AG08396 (cell line): ENCODE measurements around the gene UBC.
"Not testable (repeated sequence)": the region's sequence is repeated elsewhere in the genome, so short reads cannot be mapped to it uniquely, and the experiment has no call there.

ENCODE experiments used
- DNase-seq: peaks from one replicate; pipeline ENCODE4 v3.0.0; 2012; ENCODE audit warnings: low spot score, mixed read lengths

Gene UBC

DNA sequence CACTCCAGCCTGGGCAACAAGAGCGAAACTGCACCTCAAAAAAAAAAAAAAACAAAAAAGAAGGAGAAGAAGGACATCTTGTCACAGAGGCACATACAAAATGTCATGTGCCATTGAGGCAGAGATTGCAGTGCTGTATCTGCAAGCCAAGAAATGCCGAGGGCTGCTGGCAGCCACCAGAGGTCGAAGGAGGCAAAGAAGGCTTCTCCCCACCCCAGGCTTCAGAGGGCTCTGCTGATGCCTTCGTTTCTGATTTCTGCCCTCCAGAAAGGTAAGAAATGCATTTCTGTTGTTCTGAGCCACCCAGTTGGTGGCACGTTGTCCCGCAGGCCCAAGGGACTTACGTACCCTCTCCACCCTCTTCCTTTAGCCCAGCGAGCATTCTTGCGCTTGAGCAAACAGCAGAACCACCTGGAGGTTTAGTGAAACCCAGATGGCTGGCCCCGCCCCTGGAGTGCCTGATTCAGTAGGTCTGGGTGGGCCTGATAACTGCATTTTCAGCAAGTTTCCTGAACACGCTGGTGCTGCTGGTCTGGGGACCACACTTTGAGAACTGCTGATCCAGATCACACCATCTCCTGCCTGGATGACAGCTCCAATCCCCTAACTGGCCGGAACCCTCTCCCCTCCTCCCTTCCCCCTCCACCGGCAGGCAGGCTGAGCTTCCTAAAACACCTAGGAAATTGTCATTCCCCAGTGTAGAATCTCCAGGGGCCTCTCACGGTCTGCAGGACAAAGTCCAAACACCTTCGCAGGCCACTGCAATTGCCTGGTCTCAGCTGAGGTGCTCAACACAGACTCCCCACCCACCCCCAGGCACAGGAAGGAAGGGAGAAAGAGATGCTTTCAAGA is 29.6 kb downstream of the UBC start:
- DNase-seq, result no peak

DNA sequence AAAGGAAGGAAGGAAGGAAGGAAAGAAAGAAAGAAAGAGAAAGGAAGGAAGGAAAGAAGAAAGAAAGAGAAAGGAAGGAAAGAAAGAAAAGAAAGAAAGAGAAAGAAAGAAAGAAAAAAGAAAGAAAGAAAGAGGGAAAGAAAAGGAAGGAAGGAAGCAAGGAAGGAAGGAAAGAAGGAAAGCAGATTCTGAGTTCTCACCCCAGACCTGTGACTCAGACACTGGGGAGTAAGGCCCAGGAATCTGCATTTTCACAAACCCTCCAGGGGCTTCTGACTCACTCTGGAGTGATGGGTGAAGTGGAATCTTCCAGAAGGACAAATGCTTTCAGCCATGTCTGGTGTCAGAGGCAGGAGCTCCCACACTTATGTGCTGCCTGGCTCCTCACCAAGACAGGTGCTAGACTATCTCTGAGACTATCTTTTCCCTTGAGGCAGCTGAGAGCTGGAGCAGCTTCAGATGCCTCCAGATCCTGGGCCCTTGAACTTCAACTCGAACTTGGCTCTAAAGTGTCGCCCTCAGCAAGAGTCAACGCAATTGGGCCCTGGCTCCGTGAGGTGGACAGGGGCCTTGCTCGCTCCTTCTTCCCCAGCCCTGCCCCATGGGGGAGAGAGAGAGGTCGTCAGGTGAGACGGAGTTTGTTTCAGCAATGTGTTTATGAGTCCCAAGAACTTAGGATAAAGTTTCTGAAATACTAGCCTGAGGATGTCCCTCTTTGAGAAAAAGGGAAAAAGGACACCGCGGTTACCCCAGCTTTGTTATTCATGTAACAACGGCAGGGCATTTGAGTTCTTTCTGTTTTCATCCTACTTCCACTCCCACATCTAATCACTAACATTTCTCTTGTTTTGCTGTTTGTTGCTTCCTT is 31.0 kb downstream of the UBC start:
- DNase-seq, result no peak

DNA sequence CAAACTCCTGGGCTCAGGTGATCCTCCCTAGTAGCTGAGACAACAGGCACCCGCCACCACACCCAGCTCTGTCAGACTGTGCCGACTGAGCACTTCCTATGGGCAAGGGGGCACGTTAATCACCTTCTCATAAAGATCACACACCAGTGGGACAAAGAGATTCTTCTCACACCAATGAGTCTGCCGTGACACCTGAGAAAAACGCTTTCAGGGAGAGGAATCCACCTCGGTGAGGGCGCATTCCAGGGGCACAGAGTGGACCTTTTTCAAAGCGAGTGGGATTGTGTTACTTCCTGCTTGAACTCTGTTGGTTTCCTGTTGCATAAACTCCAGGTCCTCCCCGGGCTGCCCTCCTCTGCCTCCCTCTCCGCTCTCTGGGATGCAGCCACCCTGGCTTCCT is 33.3 kb downstream of the UBC start:
- no peak for DNase-seq

DNA sequence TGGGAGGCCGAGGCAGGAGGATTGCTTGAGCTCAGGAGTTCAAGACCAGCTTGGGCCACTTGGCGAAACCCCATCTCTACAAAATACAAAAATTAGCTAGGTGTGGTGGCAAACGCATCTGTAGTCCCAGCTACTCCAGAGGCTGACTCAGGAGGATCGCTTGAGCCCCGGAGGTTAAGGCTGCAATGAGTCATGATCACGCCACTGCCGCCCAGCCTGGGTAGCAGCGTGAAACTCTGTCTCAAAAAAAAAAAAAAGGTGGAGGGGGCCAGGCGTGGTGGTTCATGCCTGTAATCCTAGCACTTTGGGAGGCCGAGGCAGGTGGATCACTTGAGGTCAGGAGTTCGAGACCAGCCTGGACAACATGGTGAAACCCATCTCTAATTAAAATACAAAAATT is 34.1 kb downstream of the UBC start:
- not testable (repeated sequence) for DNase-seq

DNA sequence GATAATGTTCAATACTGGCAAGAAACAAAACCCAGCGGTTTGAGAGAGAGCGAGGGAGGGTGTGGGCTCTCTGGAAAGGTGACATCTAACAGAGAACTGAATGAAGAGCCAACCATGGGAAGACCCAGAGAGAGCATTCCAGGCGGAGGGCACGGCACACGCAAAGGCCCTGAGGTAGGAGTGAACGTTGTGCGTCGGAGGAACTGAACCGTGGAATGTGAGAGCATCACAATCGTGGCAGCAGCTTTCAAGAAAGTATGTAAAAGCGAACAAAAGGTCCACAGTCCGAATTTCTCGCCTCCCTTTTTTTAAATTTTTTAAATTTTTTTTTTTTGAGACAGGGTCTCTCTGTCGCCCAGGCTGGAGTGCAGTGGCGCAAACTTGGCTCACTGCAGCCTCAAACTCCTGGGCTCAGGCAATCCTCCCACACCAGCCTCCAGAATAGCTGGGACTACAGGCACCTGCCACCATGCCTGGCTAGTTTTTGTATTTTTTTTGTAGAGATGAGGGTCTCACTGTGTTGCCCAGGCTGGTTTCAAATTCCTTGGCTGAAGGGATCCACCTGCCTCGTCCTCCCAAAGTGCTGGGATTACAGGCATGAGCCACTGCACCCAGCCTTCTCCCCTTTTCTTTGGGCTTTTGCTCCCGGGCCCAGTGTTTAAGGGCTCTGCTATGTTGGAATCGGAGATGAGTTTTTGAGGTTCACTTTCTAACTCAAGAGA is 35.5 kb downstream of the UBC start:
- DNase-seq, result no peak

DNA sequence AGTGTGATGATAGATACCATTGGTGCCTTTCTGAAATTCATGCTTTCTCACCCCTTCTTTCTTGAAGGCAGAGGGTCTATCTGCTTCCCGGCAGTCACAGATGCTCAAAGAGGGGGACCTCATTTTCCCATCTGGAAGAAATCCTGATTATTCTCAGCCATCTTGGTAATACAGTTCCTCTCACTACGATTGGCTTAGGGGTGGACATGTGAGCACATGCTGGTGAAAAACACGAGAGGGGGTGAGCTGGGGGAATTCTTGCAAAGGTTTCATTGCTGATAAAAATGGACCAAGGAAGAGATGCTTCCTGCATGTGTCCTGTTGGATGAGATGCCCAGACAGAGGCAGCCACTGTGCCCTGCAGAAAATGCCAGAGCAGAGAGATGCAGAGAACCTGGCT is 37.0 kb downstream of the UBC start:
- no peak for DNase-seq

DNA sequence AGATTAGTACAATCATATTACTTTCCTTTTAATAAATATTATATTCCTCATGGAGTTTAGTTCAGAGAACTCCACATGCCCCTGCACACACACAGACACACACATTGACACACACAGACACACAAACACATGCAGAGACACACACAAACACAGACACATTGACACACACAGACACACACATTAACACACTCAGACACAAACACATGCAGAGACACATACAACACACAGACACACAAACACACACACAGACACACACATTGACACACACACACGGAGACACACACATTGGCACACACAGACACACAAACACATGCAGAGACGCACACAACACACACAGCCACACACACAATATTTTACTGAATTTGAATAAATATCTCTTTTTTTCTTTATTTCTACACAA is 38.3 kb downstream of the UBC start:
- no peak for DNase-seq

DNA sequence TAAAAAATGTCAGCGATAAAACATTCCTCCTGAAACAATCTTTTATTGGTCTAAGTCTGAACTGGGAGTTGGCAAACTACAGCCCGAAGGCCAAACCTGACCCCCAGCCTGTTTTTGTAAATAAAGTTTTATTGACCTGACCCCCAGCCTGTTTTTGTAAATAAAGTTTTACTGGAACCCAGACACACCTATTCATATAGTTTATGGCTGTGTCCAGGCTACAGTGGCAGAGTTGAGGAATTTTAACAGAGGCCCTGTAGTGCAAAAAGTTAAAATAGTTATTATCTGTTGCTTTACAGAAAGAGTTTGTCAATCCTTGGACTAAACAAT is 38.7 kb downstream of the UBC start:
- no peak for DNase-seq

DNA sequence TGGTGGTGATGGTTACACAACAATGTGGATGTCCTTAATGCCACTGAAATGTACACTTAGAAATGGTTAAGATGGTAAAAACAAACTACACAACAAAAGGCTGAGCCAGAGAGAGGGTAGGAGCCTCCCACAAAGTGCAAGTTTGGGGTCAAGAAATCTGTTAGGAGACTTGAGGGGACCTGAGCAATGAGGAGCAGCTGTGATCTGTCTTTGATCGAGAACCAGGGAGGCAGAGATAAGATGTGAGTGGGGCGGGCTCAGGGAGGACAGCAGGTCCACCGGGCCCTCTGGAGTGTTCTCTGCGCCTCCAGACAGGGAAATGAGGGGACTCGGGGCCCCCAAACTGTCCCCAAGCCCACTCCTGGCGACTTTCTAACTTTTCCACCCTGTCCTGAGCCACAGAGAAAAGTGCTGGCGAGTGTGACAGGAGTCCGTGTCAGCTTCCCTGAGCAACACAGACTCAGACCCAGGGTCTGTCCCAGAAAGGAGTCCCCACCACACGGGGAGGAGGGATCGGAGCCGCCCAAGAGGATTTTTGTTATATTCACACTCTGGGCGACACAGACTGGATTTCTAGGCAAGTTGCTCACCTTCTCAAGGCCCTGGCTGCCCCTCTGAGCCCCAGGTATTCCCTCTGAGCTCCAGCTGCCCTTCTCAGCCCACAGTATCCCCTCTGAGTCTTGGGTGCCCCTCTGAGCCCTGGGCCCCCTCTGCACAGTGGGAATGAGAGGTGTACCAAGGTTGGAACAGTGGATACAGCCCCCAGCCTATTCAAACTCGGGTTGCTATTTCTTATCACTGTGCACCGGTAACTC is 39.3 kb downstream of the UBC start:
- no peak for DNase-seq

DNA sequence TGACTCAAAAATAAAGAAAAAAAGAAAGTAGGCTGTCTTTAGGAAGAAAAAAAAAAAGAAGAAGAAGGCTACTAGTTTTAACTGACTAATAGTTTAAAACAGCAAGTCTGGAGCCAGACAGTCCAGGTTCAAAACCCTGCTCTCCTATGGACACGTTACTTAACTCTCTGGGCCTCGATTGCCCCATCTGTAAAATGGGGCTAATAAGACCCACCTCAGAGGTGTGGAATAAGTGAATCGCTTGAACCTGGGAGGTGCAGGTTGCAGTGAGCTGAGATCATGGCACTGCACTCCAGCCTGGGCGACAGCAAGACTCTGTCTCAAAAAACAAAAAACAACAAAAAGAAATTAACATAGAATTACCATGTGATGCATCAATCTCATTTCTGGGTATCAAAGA is 40.3 kb downstream of the UBC start:
- DNase-seq, result no peak

DNA sequence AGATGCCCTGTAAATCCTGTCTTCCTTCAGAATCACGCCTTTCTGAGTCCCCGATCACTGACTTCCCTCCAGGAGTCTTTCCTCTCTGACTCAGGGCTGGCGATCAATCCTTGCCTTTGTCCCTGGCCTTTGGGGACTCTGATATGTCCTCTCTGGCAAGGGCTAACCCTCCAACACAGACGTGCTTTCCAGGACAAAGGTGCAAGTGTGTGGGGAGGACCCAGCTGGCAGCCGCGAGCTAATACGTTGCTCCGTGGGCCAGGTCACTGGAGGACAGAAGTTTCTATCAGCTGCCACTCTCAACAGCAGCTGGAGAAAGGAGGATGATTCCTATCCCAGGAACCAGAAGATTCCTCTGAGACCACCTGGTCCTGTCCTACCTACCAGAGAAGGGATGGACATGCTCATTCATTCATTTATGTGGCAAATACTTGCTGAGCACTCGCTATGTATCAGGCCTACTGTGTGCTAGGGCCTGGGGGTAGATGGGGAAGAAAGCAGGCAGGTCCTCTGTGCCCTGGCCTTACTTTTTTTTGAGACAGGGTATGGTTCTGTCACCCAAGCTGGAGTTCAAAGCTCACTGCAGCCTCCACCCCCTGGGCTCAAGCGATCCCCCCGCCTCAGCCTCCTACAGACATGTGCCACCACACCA is 42.3 kb downstream of the UBC start:
- DNase-seq, result no peak

DNA sequence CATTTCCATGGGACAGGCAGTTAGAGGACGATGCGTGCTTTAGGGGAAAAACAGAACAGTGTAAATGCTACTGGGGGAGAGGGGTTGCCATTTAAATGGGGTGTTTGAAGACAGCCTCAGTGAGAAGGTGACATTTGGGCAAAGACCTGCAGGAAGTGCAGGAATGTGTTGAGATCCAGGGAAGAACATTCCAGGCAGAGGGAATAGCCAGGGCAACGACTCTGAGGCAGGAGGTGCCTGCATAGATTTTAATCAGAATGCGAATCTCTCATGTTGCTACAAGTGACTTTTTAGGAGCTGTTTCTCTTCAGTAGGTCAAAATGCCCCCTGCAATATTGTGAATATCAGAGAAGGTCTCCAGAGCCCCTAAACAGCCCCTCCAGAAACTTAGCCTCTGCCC is 43.2 kb downstream of the UBC start:
- DNase-seq, result no peak

DNA sequence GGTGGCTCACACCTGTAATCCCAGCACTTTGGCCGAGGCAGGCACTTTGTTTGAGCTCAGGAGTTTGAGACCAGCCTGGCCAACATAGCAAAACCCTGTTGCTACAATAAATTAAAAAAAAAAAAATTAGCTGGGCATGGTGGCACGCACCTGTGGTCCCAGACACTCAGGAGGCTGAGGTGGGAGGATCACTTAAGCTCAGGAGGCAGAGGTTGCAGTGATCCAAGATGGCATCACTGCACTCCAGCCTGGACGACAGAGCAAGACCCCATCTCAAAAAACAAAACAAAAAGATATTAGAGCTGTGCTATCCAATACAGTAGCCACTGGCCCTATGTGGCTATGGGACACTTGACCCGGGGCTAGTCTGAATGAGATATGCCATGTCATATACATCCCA is 43.9 kb downstream of the UBC start:
- no peak for DNase-seq

DNA sequence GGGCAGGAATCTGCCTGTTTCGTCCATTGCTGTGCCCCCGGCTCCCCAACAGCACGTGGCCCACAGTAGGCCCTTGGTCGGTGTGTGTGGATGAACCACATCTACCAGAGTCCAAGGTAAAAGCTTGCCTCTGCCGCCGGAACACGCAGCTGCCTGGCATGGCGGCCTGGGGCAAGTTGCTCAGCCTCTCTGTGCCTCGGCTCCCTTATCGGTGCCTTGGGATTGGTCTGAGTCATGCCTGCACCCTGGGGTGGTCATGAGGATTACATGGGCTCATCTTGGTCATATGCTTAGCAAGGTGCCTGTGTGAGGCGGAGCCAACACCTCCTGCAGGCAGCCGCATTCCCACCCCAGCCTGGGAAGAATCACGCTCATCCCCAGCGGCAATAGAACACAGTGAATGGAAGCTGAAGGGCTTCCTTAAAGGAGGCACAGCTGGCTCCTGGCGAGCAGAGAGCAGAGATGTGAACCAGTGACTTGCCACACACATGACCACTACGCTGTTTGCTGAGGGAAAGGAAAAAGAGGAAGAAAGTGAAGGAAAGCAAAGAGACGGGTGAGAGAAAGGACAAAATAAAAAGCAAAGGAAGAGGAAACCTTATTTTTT is 45.3 kb downstream of the UBC start:
- no peak for DNase-seq

DNA sequence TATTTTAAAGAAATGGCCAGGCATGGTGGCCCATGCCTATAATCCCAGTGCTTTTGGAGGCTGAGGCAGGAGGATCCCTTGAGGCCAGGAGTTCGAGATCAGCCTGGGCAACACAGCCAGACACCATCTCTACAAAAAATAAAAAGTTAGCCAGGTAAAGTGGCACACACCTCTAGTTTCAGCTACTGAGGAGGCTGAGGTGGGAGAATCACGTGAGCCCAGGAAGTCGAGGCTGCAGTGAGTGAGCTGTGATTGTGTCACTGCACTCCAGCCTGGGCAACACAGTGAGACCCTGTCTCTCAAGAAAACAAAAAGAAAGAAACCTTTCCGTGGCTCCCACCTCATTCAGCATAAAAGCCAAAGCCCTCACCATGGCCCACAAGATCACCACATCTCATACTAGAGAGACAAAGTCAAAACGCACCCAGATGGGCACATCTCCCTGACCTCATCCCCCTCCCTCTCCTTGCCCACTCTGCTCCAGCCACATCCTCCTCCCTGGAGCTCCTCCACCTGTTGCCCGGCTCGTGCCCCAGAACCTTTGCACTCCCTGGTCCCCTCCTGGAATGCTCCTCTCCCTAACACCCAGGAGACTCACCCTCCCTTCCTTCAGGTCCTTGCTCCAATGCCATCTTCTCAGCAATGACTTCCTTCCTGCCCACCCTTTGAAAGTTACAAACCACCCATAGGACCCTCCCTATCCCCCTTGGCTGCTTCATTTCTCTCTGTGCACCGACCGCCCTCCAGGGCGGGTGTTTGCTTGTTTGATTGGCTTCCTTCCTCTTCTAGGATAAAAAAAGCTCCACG is 46.0 kb downstream of the UBC start:
- no peak for DNase-seq

DNA sequence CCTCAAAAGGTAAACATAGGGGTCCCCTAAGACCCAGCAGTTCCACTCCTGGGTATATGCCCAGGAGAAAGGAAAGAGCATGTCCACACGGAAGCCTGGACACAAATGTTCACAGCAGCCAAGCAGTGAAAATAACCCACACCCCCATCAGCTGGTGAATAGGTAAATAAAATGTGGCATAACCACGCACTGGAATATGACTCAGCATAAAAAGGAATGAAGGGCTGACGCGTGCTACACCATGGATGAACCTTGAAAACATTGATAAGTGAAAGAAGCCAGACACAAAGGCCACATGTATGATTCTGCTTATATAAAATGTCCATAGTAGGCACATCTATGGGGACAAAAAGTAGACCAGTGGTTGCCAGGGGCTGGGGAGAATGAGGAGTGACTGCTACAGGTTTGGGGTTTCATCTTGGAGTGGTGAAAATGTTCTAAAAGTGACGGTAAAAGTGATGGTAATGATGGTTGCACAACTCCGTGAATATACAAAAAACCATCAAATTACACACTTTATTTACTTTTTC is 47.0 kb downstream of the UBC start:
- DNase-seq, result peak; percentile 46

DNA sequence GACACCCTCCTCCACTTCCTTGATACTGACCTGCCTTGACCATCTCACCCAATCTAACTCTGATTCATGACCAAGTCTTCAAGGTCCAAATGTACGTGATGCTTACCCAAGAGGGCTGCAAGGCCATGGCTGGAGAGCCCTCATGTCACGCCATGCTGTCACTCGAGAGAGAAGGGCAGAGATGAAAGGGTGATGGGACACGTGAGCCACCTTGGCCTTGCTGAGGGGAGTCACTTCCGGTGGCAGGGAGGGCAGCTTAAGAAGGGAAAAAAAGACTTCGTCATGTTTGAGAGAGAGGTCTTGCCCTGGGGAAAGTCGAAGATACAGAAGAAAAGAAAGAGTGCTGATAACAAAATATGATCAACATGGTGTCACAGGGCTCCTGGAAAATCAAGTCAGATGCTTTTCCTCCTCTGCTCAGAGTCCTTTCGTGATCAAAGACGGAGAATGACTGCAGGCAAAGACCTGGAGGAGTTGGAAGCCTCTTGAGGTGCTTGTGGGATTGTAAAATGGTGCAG is 47.5 kb downstream of the UBC start:
- DNase-seq, result no peak

DNA sequence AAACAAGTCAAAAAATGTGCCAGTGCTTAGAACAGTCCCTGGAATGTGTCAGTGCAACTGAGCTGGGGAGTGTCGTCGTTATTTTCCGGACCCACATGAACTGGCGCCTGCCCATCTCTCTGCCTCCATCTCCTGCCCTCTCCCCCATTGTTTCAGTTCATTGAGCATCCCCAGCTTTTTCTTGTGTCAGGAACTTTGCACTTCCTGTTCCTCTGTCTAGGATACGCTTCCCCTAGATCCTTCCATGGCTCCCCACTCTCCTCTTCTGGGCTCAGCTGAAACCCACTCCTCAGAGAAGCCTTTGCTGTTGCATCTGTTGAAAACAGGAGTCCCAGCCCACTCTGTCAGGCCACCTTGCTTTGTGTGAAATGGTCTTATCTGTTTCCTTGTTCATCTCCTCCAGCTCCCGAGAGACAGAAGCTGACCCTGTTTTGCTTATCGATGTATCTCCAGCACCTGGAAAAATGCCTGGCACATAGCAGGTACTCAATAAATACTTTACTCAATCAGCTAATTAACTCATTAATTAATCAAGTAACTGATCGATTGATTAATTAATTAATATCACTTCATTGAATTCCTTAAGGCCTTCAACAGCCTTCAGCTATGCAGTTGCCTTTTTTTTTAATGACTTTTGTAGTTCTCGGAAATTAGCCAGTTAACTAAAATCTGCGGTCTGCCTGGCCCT is 48.1 kb downstream of the UBC start:
- DNase-seq, result no peak

DNA sequence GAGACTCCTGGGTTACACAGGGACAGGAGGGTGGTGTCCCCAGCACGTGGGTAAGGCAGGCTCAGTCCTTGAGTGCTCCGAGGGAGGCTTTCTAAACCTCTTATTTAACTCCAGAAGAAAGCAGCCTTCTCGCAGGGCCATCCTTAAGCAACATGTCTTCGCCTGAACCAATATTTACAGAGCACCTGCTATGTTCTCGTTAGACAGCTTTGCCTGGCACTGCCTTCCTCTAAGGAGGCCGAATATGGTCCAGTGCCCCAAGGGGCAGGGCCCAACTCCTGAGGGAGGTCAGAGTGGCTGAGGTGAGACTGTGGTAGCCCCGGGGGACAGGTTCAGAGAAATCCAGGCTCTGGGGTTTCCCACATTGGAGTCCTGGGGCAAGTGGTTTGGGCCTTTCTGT is 48.7 kb downstream of the UBC start:
- no peak for DNase-seq
